ENCODE data around the gene CFD. TPM values are rescaled to one million over a fixed set of nuclear protein-coding genes. Genes with fewer than 3 reads are reported as not detected.

CFD gene
- total RNA-seq, 1 experiment from 2014 or later: 1.9 TPM

DNA sequence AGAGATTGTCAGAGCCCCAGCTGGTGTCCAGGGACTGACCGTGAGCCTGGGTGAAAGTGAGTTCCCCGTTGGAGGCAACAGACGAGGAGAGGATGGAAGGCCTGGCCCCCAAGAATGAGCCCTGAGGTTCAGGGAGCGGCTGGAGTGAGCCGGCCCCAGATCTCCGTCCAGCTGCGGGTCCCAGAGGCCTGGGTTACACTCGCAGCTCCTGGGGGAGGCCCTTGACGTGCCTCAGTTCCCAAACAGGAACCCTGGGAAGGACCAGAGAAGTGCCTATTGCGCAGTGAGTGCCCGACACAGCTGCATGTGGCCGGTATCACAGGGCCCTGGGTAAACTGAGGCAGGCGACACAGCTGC lies 8.5 kb upstream of the CFD start:
- H3T11ph ChIP-seq (ENCODE audit: low read length): no peak overlapping the region
- H3K79me2 ChIP-seq (ENCODE audit: insufficient read depth, low read length): no peaks in the 10 kb centered on the region
- H3K56ac ChIP-seq (ENCODE audit: insufficient read length, low read depth, low read length): no peak overlapping the region
- H3K4me2 ChIP-seq (ENCODE audit: insufficient read depth, insufficient read length, low read length): no peak overlapping the region
- H3K9ac ChIP-seq (ENCODE audit: extremely low read depth, insufficient read length, low read length): no peak overlapping the region
- H3K23ac ChIP-seq (ENCODE audit: insufficient read length, low read depth, low read length): no peak overlapping the region
- no peak overlapping the region for H2BK12ac ChIP-seq (ENCODE audit: insufficient read length, low read depth, low read length)
- H2BK120ac ChIP-seq (ENCODE audit: low read depth, low read length, poor library complexity, severe bottlenecking): no peak overlapping the region
- no peak overlapping the region for H3K27ac Mint-ChIP-seq
- H2AFZ ChIP-seq (ENCODE audit: low read length): no peak overlapping the region
- H3K4me3 Mint-ChIP-seq: no peak overlapping the region
- no peak overlapping the region for H4K8ac ChIP-seq (replicated peaks; ENCODE audit: insufficient read length, low read depth, low read length)
- TF ChIP-seq, protein P1, sequence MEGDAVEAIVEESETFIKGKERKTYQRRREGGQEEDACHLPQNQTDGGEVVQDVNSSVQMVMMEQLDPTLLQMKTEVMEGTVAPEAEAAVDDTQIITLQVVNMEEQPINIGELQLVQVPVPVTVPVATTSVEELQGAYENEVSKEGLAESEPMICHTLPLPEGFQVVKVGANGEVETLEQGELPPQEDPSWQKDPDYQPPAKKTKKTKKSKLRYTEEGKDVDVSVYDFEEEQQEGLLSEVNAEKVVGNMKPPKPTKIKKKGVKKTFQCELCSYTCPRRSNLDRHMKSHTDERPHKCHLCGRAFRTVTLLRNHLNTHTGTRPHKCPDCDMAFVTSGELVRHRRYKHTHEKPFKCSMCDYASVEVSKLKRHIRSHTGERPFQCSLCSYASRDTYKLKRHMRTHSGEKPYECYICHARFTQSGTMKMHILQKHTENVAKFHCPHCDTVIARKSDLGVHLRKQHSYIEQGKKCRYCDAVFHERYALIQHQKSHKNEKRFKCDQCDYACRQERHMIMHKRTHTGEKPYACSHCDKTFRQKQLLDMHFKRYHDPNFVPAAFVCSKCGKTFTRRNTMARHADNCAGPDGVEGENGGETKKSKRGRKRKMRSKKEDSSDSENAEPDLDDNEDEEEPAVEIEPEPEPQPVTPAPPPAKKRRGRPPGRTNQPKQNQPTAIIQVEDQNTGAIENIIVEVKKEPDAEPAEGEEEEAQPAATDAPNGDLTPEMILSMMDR (conservative IDR thresholded peaks at IDR 0.05): no peak
- no peaks in the 10 kb centered on the region for H3K9me3 ChIP-seq (ENCODE audit: control insufficient read depth, low read depth, low read length)
- H2BK20ac ChIP-seq (ENCODE audit: low read depth, low read length, poor library complexity, severe bottlenecking): no peak overlapping the region
- H4K91ac ChIP-seq (ENCODE audit: insufficient read length, low read depth, low read length): no peak overlapping the region
- H4K20me1 ChIP-seq (ENCODE audit: control insufficient read depth, insufficient read depth, insufficient read length): no peaks in the 10 kb centered on the region
- WGBS (ENCODE audit: extremely low coverage, insufficient read length, low lambda C conversion rate): no CpG with 5 or more reads among the region's 13 CpGs
- no peak overlapping the region for H2BK5ac ChIP-seq (ENCODE audit: insufficient read length, low read length)
- no peak overlapping the region for H2AK5ac ChIP-seq (ENCODE audit: insufficient read length, low read length)
- no peaks in the 10 kb centered on the region; a peak in 1 of 5 replicates for H3K9me3 Mint-ChIP-seq
- no peak overlapping the region for H2BK15ac ChIP-seq (ENCODE audit: low read depth, low read length)
- no peak overlapping the region for H3K4ac ChIP-seq (ENCODE audit: low read depth, low read length)
- H3K4me1 ChIP-seq (ENCODE audit: insufficient read depth, low read length): no peaks in the 10 kb centered on the region
- peaks cover 22% of the 10 kb centered on the region for H3K27me3 Mint-ChIP-seq (ENCODE audit: low read depth)
- H3K27ac ChIP-seq (ENCODE audit: insufficient read length, low read depth, low read length): no peak overlapping the region
- H3K36me3 Mint-ChIP-seq (ENCODE audit: insufficient read depth in 1 of 3, low read depth in 3 of 3): no peaks in the 10 kb centered on the region
- no peak for DNase-seq
- H3K14ac ChIP-seq (ENCODE audit: insufficient read depth, low read length): no peak overlapping the region
- H3K27me3 ChIP-seq (ENCODE audit: insufficient read depth, low read length): no peaks in the 10 kb centered on the region
- no peaks in the 10 kb centered on the region for H3K79me1 ChIP-seq (ENCODE audit: insufficient read depth, low read depth, low read length, poor library complexity, severe bottlenecking)
- no peaks in the 10 kb centered on the region for H3K23me2 ChIP-seq (ENCODE audit: insufficient read length, low read depth, low read length, poor library complexity, severe bottlenecking)
- H3K4me1 Mint-ChIP-seq: peaks cover 0 to 4% of the 10 kb centered on the region in 2 experiments; a peak in 2 of 4 replicates
- H3K18ac ChIP-seq (ENCODE audit: insufficient read length, low read depth, low read length): no peak overlapping the region
- no peak overlapping the region for H4K5ac ChIP-seq (ENCODE audit: insufficient read length, low read depth, low read length)

All from H9 (cell line).